Activated naive CD8-positive, alpha-beta T cell treated with anti-CD3 and anti-CD28 coated beads, Interleukin-2, amount 50 U/mL, for 24 hours (primary cell): Measurements from ENCODE around the gene JAGN1.
"Not testable (repeated sequence)": the region's sequence is repeated elsewhere in the genome, so short reads cannot be mapped to it uniquely, and the experiment has no call there.

Experiments
- ATAC-seq: fragments of 150-1000 bp; cut with Tn5 transposase; one replicate; pipeline ENCODE4 v1.10.0; 2021
- DNase-seq: peaks from one replicate; pipeline ENCODE4 v3.0.0; 2021
- H3K27ac Mint-ChIP-seq: one replicate; pipeline ENCODE4 v1.8.0; 2021; ENCODE audit warnings: mild to moderate bottlenecking, mixed read lengths
- H3K27me3 Mint-ChIP-seq: one replicate; pipeline ENCODE4 v1.8.0; 2021; ENCODE audit warnings: mixed read lengths
- H3K36me3 Mint-ChIP-seq: one replicate; pipeline ENCODE4 v1.8.0; 2021; ENCODE audit warnings: low read depth, mixed read lengths
- H3K4me1 Mint-ChIP-seq: one replicate; pipeline ENCODE4 v1.8.0; 2021; ENCODE audit warnings: mixed read lengths
- H3K4me3 Mint-ChIP-seq: one replicate; pipeline ENCODE4 v1.8.0; 2021; ENCODE audit warnings: mild to moderate bottlenecking, moderate library complexity, mixed read lengths
- H3K9me3 Mint-ChIP-seq: one replicate; pipeline ENCODE4 v1.8.0; 2021; ENCODE audit warnings: mixed read lengths

JAGN1 gene

DNA sequence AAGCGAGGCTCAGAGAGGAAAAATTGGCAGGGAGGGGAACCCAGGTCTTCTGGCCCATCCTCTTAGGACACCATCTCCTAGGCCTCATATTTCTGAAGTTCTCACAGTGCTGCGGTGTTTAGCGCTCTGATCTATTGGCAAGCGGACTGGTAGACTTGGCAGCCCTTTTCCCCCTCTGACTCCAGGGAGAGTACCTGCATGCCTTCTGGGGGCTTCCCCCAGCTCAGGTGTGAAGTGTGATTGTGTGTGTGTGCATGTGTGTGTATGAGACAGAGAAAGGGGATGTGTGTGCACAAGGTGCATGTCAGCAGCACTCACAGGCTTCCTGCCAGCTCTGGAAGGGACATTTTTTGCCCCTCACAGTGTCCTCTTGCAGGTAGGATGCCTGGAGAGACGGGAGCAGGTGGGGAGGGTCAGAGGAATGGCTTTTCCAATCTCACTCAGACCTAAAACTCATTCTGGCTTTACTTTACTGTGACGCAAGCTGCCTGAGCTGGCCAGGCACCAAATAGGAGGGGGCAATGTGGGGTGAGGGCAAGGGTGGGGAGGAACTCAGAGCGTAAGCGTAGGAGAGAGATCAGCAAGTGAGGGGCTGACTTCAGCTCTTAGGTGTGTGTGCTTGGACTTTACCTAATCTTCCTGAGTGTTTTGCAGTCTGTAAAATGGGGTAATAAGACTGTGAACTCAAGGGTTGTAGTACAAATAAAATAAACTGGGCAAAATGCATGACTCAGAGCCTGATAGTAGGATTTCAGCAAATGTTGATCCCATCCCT, 8.2 kb downstream of the JAGN1 start:
- H3K27me3 Mint-ChIP-seq: no peaks in the 10 kb centered on the region
- H3K4me1 Mint-ChIP-seq: peaks cover 71% of the 10 kb centered on the region
- peaks cover 4% of the 10 kb centered on the region for H3K9me3 Mint-ChIP-seq
- H3K4me3 Mint-ChIP-seq: no peak overlapping the region
- no peak for ATAC-seq
- peaks cover 16% of the 10 kb centered on the region for H3K36me3 Mint-ChIP-seq
- no peak overlapping the region for H3K27ac Mint-ChIP-seq
- DNase-seq: no peak

DNA sequence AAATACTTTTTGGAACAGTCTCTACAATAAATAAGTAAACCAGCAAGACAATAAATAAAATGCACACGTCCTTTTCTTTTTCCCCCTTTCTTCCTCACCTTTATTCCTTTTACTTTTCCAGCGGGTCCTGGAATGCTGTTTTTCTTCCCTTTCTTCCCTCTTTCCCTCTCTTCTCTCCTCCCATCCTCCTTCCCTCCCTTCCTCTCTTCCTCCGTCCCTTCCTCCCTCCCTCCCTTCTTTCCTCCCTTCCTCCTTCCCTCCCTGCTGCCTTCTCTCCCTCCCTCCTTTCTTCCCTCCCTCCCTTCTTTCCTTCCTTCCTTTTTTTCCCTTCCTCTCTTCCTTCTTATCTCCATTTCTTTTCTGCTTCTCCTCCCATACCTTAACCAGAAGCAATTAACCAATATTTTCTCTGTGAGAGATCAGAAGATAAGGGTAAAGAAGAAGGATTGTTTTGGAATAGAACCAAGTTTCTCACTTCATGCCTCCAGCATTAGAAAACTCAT, 8.9 kb downstream of the JAGN1 start:
- H3K27ac Mint-ChIP-seq: no peak overlapping the region
- DNase-seq (no peak), ATAC-seq (no peak)
- peaks cover 9% of the 10 kb centered on the region for H3K36me3 Mint-ChIP-seq
- no peaks in the 10 kb centered on the region for H3K27me3 Mint-ChIP-seq
- H3K4me1 Mint-ChIP-seq: peaks cover 67% of the 10 kb centered on the region
- H3K9me3 Mint-ChIP-seq: peaks cover 4% of the 10 kb centered on the region
- no peak overlapping the region for H3K4me3 Mint-ChIP-seq

DNA sequence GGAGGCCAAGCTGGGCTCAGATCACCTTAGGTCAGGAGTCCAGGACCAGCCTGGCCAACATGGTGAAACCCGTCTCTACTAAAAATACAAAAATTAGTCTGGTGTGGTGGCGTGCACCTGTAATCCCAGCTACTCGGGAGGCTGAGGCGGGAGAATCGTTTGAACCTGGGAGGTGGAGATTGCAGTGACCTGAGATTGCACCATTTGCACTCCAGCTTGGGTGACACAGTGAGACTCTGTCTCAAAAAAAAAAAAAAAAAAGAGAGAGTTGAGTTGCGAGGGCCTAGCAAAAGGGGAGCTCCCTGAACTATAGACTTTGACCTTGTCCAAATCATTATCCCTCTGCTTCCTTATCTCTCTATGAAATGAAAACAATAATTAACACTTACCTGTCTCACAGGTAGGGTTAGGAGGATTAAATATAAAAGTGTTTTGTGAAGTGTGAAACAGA, 10.6 kb downstream of the JAGN1 start:
- ATAC-seq, H3K27me3 Mint-ChIP-seq, H3K4me3 Mint-ChIP-seq, H3K36me3 Mint-ChIP-seq, DNase-seq, H3K9me3 Mint-ChIP-seq: not testable (repeated sequence)
- Mint-ChIP-seq H3K27ac (peak overlapping the region; percentile 41), H3K4me1 (peaks cover 53% of the 10 kb centered on the region)

DNA sequence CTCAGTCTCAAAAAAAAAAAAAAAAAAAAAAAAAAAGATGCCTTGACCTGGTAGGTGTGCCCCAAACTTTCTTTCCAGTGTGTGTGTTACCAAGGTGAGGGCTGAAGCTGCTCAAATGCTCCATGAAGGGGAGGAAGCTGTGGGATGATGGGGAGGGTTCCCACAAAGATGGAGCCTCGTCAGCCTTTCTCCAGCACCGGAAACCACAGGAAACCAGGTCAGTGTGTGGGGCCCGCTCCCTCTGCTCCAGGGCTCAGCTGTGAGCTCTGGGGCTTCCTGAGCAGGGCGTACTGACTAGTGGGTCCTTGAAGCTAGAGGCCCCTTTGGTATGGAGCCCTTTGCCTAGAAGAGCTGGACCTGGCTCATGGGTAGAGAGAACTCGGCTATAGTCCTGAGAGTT, 11.6 kb downstream of the JAGN1 start:
- peaks cover 44% of the 10 kb centered on the region for H3K4me1 Mint-ChIP-seq
- peak overlapping the region; percentile 78 for H3K27ac Mint-ChIP-seq
- ATAC-seq (peak; percentile 73), DNase-seq (peak; percentile 48)
- H3K36me3 Mint-ChIP-seq: no peaks in the 10 kb centered on the region
- no peaks in the 10 kb centered on the region for H3K27me3 Mint-ChIP-seq
- no peaks in the 10 kb centered on the region for H3K9me3 Mint-ChIP-seq
- peak overlapping the region; percentile 65 for H3K4me3 Mint-ChIP-seq

DNA sequence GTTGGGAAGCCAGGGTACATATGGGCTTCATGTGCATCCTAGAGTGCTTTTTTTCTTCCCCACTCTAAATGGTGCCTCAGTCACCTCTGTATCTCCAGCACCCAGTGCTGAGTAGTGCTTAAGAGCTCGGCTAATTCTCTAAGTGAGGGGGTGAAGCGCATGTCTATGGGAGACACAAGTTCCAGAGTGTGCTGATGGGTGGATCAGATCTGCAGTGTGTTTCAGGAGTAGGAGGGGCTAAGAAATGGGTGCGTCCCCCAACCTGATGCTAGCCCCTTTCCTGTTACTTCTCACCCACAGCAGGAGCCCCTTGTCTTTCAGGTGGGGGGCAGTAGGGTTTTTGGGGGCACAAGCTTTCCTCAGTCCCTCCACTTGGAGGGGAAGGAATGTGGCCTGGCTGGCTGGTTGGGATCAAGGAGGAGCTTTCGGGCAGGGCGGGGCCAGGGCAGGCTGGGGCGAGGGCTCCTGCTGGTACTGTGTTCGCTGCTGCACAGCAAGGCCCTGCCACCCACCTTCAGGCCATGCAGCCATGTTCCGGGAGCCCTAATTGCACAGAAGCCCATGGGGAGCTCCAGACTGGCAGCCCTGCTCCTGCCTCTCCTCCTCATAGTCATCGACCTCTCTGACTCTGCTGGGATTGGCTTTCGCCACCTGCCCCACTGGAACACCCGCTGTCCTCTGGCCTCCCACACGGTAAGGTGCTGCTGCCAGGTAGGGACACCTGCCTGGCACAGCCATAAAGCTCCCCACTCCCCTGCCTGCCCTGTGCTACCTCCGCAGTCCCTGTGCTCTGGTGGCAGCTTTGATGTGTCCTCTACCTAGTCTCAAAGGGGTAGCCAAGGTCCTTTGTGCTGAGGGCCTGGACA, 12.2 kb downstream of the JAGN1 start, which contains the start of gene IL17RE:
IL17RE (plus strand) TSS at position 477 of the 866 bp plus-strand sequence; CDS start at position 562, 85 bp downstream.
- H3K9me3 Mint-ChIP-seq: no peaks in the 10 kb centered on the region
- peak; percentile 22 for DNase-seq
- H3K27me3 Mint-ChIP-seq: no peaks in the 10 kb centered on the region
- H3K4me1 Mint-ChIP-seq: peaks cover 40% of the 10 kb centered on the region
- H3K36me3 Mint-ChIP-seq: no peaks in the 10 kb centered on the region
- H3K27ac Mint-ChIP-seq: peak within 1 kb of the TSS; percentile 78
- peak; percentile 73 for ATAC-seq
- H3K4me3 Mint-ChIP-seq: peak within 1 kb of the TSS; percentile 65

DNA sequence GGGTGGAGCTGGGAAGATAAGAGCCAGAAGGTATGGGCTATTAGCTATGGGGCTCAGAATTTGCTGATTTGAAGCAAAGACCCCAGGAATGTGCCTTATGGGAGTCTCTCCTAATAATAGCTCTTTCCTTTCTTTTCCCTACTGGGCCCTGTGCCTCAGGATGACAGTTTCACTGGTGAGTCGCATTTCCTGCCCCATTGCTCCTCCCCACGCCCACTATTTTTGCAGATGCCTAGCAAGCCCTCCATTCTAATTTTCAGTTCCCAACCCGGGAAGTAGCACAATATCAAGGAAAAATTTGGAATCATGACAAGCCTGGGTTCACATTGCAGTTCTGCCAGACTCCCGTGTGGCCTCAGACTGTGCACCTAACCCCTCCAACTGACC, 12.8 kb downstream of the JAGN1 start:
- Mint-ChIP-seq H3K27ac (peak overlapping the region; percentile 67), H3K4me1 (peaks cover 36% of the 10 kb centered on the region), H3K36me3 (no peaks in the 10 kb centered on the region), H3K4me3 (peak overlapping the region; percentile 65), H3K27me3 (no peaks in the 10 kb centered on the region), H3K9me3 (no peaks in the 10 kb centered on the region)
- DNase-seq (peak; percentile 36), ATAC-seq (no peak)

DNA sequence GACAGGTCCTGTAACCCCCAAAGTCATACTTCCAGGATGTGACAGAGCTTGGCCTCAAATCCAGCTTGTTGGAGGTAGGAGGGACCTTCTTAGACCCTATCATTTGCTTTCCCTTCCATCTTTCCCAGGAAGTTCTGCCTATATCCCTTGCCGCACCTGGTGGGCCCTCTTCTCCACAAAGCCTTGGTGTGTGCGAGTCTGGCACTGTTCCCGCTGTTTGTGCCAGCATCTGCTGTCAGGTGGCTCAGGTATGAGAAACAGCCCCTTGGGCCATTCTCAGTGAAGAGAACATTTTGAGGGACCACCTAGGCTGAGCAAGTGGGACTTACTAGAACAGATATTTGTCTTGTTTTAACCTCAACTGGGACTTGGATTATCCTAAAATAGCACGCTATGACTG, 13.5 kb downstream of the JAGN1 start:
- ATAC-seq: no peak
- Mint-ChIP-seq H3K9me3 (no peaks in the 10 kb centered on the region), H3K27ac (no peak overlapping the region), H3K4me1 (peaks cover 30% of the 10 kb centered on the region), H3K4me3 (no peak overlapping the region), H3K27me3 (no peaks in the 10 kb centered on the region), H3K36me3 (no peaks in the 10 kb centered on the region)
- no peak for DNase-seq

DNA sequence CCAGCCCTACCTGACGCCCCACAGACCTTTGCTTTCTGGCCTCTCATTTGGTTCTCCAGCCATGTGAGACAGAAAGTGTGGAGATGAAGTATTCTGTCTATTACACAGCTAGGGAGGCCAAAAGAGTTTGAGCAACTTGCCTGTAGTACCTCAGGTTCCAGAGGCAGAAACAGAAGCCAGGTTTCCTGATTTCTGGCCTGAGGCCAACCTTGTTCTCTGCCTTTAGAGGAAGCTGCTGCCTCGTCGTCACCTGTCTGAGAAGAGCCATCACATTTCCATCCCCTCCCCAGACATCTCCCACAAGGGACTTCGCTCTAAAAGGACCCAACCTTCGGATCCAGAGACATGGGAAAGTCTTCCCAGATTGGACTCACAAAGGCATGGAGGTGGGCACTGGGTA, 16.1 kb downstream of the JAGN1 start:
- Mint-ChIP-seq H3K9me3 (no peaks in the 10 kb centered on the region), H3K27ac (no peak overlapping the region), H3K4me3 (no peak overlapping the region), H3K27me3 (peaks cover 3% of the 10 kb centered on the region), H3K36me3 (no peaks in the 10 kb centered on the region), H3K4me1 (peaks cover 33% of the 10 kb centered on the region)
- DNase-seq: no peak
- no peak for ATAC-seq

DNA sequence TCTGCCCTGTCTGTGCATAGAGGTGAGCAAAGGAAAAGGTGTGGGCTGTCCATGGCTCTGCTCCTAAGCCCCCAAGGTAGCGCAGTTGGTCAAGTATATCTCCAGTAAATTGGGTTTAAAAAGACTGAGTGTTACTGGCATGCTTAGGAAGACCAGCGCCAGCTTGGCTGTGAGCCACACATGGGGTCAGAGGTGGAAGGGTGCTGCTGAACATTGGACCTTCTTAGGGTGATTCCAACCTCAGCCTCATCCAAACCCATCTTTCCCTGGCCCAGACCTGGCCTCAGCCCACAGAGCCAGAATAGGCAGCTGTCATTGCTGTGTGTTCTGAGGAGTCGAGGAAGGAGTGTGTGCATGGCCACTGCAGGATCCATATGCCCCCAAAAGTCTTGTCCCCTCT, 17.9 kb downstream of the JAGN1 start:
- no peak for DNase-seq
- Mint-ChIP-seq H3K4me1 (peaks cover 22% of the 10 kb centered on the region), H3K36me3 (no peaks in the 10 kb centered on the region), H3K27ac (no peak overlapping the region), H3K27me3 (peaks cover 3% of the 10 kb centered on the region), H3K4me3 (no peak overlapping the region), H3K9me3 (no peaks in the 10 kb centered on the region)
- ATAC-seq: no peak

DNA sequence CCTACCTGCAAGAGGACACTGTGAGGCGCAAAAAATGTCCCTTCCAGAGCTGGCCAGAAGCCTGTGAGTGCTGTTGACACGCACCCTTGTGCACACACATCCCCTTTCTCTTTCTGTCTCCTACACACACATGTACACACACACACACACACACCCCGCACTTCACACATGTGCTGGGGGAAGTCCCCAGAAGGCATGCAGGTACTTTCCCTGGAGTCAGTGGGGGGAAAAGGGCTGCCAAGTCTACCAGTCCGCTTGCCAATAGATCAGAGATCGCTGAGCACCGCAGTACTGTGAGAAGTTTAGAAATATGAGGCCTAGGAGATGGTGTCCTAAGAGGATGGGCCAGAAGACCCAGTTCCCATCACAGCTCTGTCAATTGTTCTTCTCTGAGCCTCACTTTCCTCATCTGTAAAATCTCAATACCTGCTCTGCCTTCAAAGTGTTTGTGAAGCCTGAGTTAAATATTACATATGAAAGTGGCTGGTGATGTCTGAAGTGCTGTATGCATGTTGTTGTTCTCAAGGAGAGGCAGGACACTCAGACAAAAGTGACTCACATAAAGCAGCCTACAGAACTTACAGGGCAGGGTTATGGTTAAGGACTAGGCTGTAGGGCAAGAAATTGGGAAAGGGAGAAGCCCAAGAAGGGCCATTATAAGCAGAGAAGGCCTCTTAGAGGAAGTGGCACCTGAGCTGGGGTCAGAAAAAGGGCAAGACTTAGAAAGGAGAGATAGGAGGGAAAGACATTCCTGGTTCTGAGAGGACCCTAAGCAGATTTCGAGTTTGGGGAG, 19.0 kb downstream of the JAGN1 start:
- H3K36me3 Mint-ChIP-seq: no peaks in the 10 kb centered on the region
- H3K27ac Mint-ChIP-seq: no peak overlapping the region
- DNase-seq (no peak), ATAC-seq (peak; percentile 21)
- peaks cover 6% of the 10 kb centered on the region for H3K27me3 Mint-ChIP-seq
- no peak overlapping the region for H3K4me3 Mint-ChIP-seq
- H3K4me1 Mint-ChIP-seq: peaks cover 16% of the 10 kb centered on the region
- H3K9me3 Mint-ChIP-seq: no peaks in the 10 kb centered on the region

DNA sequence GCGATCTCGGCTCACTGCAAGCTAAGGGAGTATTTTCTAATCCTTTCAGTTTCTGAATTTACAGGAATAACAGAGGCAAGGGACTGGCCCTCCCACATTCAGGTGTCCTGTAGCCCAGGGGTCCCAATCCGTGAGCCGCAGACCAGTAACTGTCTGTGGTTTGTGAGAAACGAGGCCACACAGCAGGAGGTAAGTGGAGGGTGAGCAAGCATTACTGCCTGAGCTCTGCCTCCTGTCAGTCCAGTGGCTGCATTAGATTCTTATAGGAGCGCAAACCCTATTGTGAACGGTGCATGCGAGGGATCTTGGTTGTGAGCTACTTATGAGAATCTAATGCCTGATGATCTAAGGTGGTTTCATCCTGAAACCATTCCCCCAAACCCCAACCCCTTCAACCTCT, 21.5 kb downstream of the JAGN1 start:
- DNase-seq: no peak
- Mint-ChIP-seq H3K9me3 (no peaks in the 10 kb centered on the region), H3K4me3 (no peak overlapping the region), H3K4me1 (peaks cover 27% of the 10 kb centered on the region), H3K27ac (no peak overlapping the region), H3K36me3 (no peaks in the 10 kb centered on the region), H3K27me3 (peaks cover 6% of the 10 kb centered on the region)
- no peak for ATAC-seq

DNA sequence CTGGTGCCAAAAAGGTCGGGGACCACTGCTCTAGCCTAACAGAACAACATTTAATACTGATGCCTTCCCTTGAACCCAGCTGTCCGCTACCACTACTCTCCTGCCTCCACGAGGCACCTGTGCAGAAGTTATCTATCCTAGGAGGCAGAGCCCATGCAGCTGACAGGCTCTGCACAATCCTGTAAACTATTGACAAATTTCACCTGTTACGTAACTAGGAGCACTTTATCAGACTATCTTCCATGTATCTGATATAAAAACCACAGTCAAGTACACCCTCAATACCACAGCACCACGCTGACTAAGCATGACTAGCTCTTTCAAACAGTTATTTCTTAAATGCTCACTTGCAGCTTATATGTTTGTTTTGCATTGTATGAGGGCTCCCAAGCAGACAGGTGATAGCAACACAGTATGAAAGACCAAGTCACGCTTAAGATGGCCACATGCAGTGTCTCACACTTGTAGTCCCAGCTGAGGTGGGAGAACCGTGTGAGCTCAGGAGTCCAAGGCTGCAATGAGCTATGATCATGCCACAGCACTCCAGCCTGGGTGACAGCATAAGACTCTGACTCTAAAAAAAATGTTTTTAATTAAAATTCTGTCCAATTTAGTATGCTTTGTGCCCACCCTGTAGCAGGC, 22.0 kb downstream of the JAGN1 start:
- H3K27ac Mint-ChIP-seq: no peak overlapping the region

DNA sequence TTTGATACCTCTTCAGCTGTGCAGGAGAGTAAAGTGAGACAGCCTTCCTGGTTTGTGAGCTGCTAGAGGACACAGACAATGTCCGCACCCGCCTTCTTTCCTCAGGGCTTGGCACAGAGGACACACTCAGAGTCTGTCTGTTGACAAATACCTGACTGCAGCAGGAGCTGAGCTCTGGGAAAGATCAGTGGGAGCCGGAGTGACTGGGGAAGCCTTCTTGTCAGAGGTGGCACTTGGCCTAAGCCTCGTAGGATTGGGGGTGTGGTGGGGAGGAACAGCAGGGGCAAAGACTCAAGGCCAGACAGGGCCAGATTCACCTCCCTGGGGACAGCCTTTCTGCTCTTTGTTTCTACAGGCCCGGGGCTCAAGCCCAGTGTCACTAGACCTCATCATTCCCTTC, 23.2 kb downstream of the JAGN1 start:
- Mint-ChIP-seq H3K36me3 (no peaks in the 10 kb centered on the region), H3K9me3 (no peaks in the 10 kb centered on the region), H3K27ac (no peak overlapping the region), H3K27me3 (peaks cover 6% of the 10 kb centered on the region), H3K4me3 (no peak overlapping the region), H3K4me1 (peaks cover 27% of the 10 kb centered on the region)
- no peak for ATAC-seq
- DNase-seq: no peak

More for the DNA sequence above, 22.0 kb downstream of the JAGN1 start:
- H3K36me3 Mint-ChIP-seq: no peaks in the 10 kb centered on the region
- no peaks in the 10 kb centered on the region for H3K9me3 Mint-ChIP-seq
- peaks cover 27% of the 10 kb centered on the region for H3K4me1 Mint-ChIP-seq
- DNase-seq: no peak
- no peak for ATAC-seq
- no peak overlapping the region for H3K4me3 Mint-ChIP-seq
- peaks cover 6% of the 10 kb centered on the region for H3K27me3 Mint-ChIP-seq

DNA sequence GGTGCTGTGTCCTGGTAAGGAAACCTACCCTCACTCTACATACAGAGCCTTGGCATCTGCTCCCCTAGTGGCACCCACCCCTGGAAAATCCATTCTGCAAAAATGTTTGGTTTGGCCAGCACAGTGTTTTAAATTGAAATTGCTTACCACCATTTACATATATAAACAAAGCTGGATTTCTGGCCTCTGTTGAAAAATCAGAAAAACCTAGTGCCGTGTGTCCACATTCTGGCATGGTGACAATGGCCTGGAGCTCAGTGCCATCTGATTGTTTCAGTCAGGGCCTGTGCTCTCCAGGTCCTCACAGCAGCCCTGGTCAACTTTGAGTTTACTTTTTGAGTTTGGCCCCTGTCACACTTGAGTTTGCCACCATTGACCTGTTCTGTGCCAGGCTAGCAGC, 23.6 kb downstream of the JAGN1 start:
- Mint-ChIP-seq H3K9me3 (no peaks in the 10 kb centered on the region), H3K4me3 (no peak overlapping the region), H3K36me3 (no peaks in the 10 kb centered on the region), H3K4me1 (peaks cover 27% of the 10 kb centered on the region), H3K27ac (no peak overlapping the region), H3K27me3 (peaks cover 6% of the 10 kb centered on the region)
- ATAC-seq: no peak
- no peak for DNase-seq
